Stromal cell of bone marrow (primary cell): ENCODE measurements around the gene SORCS2.
A peak's percentile ranks its signal among the peaks of the same experiment; 100 is the strongest.

Experiments
- DNase-seq: peaks from one replicate; pipeline ENCODE4 v3.0.0-alpha.2; 2012; ENCODE audit warnings: low read depth

The SORCS2 gene

GRCh38 chr4:7689773-7690693 is 497.7 kb downstream of the SORCS2 start:
- no peak for DNase-seq

DNA sequence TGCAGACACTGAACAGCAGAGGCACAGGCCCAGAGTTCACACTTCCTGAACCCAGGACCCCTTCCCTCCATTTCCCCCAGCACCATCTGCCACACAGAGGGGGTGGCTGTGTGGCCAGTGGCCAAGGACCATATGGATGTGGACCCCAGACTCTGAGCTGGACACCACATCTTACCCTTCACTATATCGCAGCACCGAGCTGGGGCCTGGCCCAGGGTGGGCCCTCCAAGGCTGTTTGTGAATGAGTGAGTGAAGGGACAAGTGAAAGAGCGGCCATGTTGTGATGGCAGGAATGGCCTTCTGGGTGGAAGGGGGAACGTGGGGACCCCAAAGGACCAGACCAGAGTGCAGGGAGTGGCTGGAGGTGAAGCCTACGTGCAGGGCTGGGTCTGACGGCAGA is 498.7 kb downstream of the SORCS2 start:
- DNase-seq = no peak

- no peak for DNase-seq
These were observed 499.6 kb downstream of the SORCS2 start for GRCh38 chr4:7691982-7692381.

DNA sequence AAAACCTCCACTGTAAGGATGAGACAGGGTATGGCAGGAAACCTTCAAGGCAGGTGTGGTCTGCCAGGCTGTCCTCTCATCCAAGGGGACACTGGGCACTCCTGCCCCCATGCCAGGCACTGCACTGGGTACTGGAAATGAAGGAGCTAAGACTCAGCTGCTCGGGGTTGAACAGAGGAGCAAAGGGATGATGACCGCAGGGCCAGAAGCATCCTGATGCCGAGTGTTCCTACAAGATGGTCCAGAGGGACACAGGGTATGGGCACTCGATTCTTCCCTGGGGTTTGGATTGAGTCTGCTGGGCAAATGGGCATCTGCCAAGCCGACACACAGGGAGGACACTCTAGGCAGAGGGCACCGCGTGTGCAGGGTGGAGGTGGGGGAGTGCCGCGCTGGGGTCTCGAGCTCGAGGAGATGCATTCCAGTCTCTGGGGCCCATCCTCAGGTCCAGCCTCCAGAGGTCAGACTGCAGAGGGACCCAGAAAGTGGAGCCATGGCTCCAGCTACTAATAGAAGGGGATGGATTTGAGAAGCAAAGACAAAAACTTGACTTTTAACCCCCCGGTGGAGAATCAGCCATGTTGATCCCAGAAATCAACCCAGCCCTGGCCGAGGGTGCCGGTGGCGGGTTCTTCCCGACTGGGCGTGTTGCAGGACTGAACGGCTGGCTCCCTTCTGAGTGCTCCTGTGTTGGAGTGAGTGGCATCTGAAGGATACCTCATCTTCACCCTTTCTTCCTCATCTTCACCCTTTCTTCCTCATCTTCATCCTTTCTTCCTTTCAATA is 500.3 kb downstream of the SORCS2 start:
- DNase-seq = no peak

- no peak for DNase-seq
These were observed 500.9 kb downstream of the SORCS2 start for GRCh38 chr4:7693237-7693608.

- DNase-seq = no peak
These were observed 501.4 kb downstream of the SORCS2 start for GRCh38 chr4:7693711-7694110.

DNA sequence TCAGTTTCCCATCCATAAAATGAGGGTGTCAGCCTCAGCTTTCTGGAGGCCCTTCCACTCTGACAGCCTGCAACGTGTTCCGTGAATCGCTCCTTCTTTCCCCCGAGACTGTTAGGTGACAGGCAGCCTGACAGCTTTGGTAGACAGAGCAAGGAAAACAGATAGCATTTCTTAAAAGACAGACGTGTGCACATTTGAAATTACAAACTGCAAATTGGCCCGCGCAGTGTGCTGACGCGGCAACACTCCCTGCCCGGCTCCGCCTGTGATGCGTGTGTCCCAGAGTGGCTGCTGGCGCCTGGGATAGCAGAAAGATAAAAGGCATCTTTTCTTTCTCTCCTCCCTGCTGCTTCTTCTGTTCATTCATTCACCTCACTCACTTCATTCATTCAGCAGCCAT is 502.0 kb downstream of the SORCS2 start:
- DNase-seq = no peak

DNA sequence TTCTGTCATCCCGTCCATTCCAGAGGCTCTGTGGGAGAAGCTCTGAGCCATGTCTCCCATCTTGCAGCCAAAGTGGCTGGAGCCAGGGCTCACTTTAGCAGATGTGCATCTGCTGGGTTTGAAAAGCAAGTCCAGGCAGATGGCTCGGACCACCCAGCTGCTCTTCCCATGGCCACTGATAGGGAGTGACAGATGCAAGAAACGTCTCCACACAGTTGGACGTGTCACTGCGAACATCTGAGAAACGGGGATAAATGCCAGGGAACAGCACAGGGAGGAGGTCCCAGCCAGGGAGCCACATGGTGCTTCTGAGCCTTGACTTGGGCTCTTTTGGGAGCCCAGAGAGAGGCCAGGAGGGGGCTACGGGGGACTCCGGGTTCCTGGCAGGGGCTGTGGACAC is 505.0 kb downstream of the SORCS2 start:
- no peak for DNase-seq

GRCh38 chr4:7697821-7698220 is 505.5 kb downstream of the SORCS2 start:
- DNase-seq = no peak

- no peak for DNase-seq
These were observed 506.2 kb downstream of the SORCS2 start for GRCh38 chr4:7698584-7698983.

- DNase-seq = peak; percentile 70
These were observed 506.7 kb downstream of the SORCS2 start for GRCh38 chr4:7699031-7699430.

DNA sequence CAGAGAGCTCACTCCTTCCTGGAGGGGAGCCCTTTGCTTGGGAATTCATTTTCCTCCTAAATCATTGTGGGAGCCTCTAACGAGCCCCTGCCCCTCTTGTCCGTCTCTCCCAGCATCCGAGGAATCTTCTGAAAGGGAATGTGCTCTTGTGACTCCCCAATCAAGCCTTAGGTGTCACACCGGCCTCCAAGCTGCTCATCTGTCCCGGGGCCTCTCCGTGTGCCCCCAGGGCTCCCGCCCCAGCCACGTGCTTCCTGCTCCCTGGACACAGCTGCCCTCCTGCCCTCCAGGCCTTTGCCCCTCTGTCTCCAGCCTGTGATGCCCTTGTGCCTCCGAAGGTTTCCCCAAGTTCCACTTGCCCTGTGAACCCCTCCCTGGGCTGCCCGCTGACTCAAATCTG is 507.5 kb downstream of the SORCS2 start:
- DNase-seq = no peak

GRCh38 chr4:7700665-7701064 is 508.3 kb downstream of the SORCS2 start:
- DNase-seq = no peak

DNA sequence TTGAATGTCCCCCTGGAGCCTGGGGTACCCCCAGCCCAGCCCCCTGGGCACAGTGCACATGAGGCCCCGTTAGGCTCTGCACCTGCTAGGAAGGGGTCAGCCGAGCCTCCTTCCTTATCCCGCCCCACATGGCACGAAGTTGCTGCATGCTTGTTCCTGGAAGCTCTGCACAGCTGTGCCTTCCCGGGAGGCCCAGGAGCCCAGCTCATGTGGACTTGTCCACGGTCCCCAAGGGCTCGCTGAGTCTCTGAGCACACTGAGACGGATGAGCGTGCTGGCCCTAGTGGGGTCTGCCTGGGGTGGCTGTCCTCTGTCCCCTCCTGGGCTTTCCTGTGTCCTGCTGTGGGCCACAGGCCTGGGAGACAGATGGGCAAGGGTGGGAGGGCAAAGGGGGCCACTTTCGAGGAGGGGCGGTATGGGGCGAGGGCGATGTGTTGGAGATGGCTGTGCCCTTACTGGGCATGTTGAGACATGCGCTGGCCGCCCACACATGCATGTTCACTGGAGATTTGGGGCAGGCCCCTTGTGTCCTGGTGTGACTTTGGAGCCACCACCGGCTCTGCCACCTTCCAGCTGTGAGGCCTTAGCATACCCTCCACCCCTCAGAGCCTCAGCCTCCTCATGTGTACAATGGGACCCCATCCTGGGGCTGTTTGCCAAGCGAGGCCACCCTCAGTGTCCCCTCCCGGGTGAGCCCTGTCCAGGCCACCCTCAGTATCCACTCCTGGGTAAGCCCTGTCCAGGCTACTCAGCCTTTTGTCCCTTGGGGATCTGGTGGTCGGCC is 509.7 kb downstream of the SORCS2 start:
- DNase-seq = no peak

- DNase-seq = no peak
These were observed 511.4 kb downstream of the SORCS2 start for GRCh38 chr4:7703688-7704087.

GRCh38 chr4:7704091-7704490 is 511.8 kb downstream of the SORCS2 start:
- no peak for DNase-seq

GRCh38 chr4:7704625-7705024 is 512.3 kb downstream of the SORCS2 start:
- DNase-seq = no peak

DNA sequence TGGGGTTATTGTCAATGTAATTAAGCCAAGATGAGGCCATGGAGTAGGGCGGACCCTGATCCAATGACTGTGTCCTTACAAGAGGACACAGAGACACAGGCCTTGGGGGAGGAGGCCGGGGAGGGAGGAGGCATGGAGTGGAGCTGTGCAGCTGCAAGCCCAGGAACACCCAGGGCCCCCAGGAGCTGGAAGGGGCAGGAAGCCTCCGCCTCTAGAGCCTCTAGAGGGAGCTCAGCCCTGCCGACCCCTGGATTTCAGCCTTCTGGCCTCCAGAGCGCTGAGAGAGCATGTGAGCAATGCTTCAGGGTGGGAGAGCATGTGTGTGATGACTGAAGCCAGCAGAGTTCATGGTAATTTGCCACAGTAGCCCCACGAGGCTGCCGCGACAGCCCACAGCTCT is 512.7 kb downstream of the SORCS2 start:
- no peak for DNase-seq

- DNase-seq = no peak
These were observed 513.3 kb downstream of the SORCS2 start for GRCh38 chr4:7705593-7705992.

- no peak for DNase-seq
These were observed 515.9 kb downstream of the SORCS2 start for GRCh38 chr4:7708238-7708637.

- DNase-seq = no peak
These were observed 516.6 kb downstream of the SORCS2 start for GRCh38 chr4:7708981-7709380.

DNA sequence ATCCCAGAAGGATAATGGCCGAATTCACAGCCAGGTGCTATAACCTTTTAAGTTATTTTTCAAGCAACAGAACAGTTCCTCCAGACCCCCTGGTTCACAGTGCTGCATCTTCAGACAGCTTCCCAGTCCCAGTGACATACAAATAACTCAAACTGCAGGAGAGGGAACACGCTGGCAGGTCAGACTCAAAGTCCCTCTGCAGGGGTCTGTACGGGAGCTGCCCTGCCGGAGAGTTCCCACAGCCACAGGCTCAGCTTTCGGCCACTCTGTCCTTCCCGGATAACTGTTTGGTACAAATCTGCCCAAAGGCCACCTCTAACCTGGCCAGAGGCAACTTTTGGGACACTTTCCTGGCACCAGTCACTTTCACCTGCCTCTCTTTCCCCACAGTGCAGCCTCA is 517.1 kb downstream of the SORCS2 start:
- no peak for DNase-seq

GRCh38 chr4:7710126-7710525 is 517.8 kb downstream of the SORCS2 start:
- DNase-seq = no peak
